Measurements from ENCODE around the gene SLC41A2. TPM values are rescaled to one million over a fixed set of nuclear protein-coding genes. Genes with fewer than 3 reads are reported as not detected.
A peak's percentile ranks its signal among the peaks of the same experiment; 100 is the strongest.

SLC41A2 gene
- total and polyA plus RNA-seq, 4 donors: 7.7 to 235 (median 25.2) TPM

GRCh38 chr12:104956870-104957718, 996 bp downstream of the SLC41A2 start:
- H3K27ac ChIP-seq (ENCODE audit: low read depth in 1 of 2, low read length in 2 of 2): peak overlapping the region; percentile 92 to 98
- H3K4me3 ChIP-seq (ENCODE audit: low read depth in 1 of 3, low read length in 3 of 3): peak overlapping the region; percentile 75 to 99 (median 89)
- DNase-seq (ENCODE audit: low spot score): no peak
- H3K9me3 ChIP-seq (ENCODE audit: control insufficient read depth in 4 of 4, low read length in 3 of 4): no peaks in the 10 kb centered on the region
- H3K4me1 ChIP-seq (ENCODE audit: control insufficient read depth in 4 of 4, insufficient read depth in 4 of 4, low read length in 3 of 4): peaks cover 7 to 66% (median 42%) of the 10 kb centered on the region in 4 donors
- WGBS: 27% methylated on average over 13 of the region's 13 CpGs
- peak; percentile 19 for TF ChIP-seq YY1 (IDR thresholded peaks at IDR 0.05)
- TF ChIP-seq GABPA (IDR thresholded peaks at IDR 0.05 in 1 of 2, conservative IDR thresholded peaks at IDR 0.05 in 1 of 2): no peak
- no peaks in the 10 kb centered on the region for H3K36me3 ChIP-seq (ENCODE audit: control insufficient read depth in 4 of 4, insufficient read depth in 3 of 4, low read depth in 1 of 4, low read length in 3 of 4)
- no peaks in the 10 kb centered on the region for H3K27me3 ChIP-seq (ENCODE audit: control insufficient read depth in 4 of 4, insufficient read depth in 4 of 4, low read length in 3 of 4)
- peak overlapping the region; percentile 56 to 69 for H3K9ac ChIP-seq (ENCODE audit: low read depth in 1 of 2, low read length in 2 of 2)

- no peaks in the 10 kb centered on the region for H3K27me3 ChIP-seq (ENCODE audit: control insufficient read depth in 4 of 4, insufficient read depth in 4 of 4, low read length in 3 of 4)
- H3K27ac ChIP-seq (ENCODE audit: low read depth in 1 of 2, low read length in 2 of 2): no peak overlapping the region
- TF ChIP-seq SP1 (IDR thresholded peaks at IDR 0.05): no peak
- no peak for TF ChIP-seq HNF4G (IDR thresholded peaks at IDR 0.05)
- TF ChIP-seq ZBTB33 (IDR thresholded peaks at IDR 0.05): no peak
- TF ChIP-seq TAF1 (conservative IDR thresholded peaks at IDR 0.05): no peak
- no peak for TF ChIP-seq EGR1 (IDR thresholded peaks at IDR 0.05; ENCODE audit: low read depth in 2 of 2)
- TF ChIP-seq ATF3 (IDR thresholded peaks at IDR 0.05): no peak
- TF ChIP-seq JUND (IDR thresholded peaks at IDR 0.05): no peak
- TF ChIP-seq GABPA (IDR thresholded peaks at IDR 0.05 in 1 of 2, conservative IDR thresholded peaks at IDR 0.05 in 1 of 2): no peak
- no peak for TF ChIP-seq FOXA1 (IDR thresholded peaks at IDR 0.05)
- no peak overlapping the region for H3K4me3 ChIP-seq (ENCODE audit: low read depth in 1 of 3, low read length in 3 of 3)
- WGBS: 89% methylated on average over 2 of the region's 2 CpGs
- no peaks in the 10 kb centered on the region for H3K36me3 ChIP-seq (ENCODE audit: control insufficient read depth in 4 of 4, insufficient read depth in 3 of 4, low read depth in 1 of 4, low read length in 3 of 4)
- no peak for DNase-seq (ENCODE audit: low spot score)
- peaks cover 7 to 73% (median 44%) of the 10 kb centered on the region in 4 donors for H3K4me1 ChIP-seq (ENCODE audit: control insufficient read depth in 4 of 4, insufficient read depth in 4 of 4, low read length in 3 of 4)
- H3K9me3 ChIP-seq (ENCODE audit: control insufficient read depth in 4 of 4, low read length in 3 of 4): no peaks in the 10 kb centered on the region
- no peak overlapping the region for H3K9ac ChIP-seq (ENCODE audit: low read depth in 1 of 2, low read length in 2 of 2)
Observed at GRCh38 chr12:104955703-104956102, 2.4 kb downstream of the SLC41A2 start.

- H3K9ac ChIP-seq (ENCODE audit: low read depth in 1 of 2, low read length in 2 of 2): peak overlapping the region in 1 of 2 donors; percentile 16
- 55% methylated on average over 2 of the region's 2 CpGs for WGBS
- no peaks in the 10 kb centered on the region for H3K27me3 ChIP-seq (ENCODE audit: control insufficient read depth in 4 of 4, insufficient read depth in 4 of 4, low read length in 3 of 4)
- H3K4me3 ChIP-seq (ENCODE audit: low read depth in 1 of 3, low read length in 3 of 3): no peak overlapping the region
- DNase-seq (ENCODE audit: low spot score): no peak
- H3K27ac ChIP-seq (ENCODE audit: low read depth in 1 of 2, low read length in 2 of 2): peak overlapping the region; percentile 9 to 48
- no peak for TF ChIP-seq HNF4G (IDR thresholded peaks at IDR 0.05)
- TF ChIP-seq RXRA (IDR thresholded peaks at IDR 0.05): no peak
- no peak for TF ChIP-seq REST (IDR thresholded peaks at IDR 0.05)
- TF ChIP-seq FOXA2 (IDR thresholded peaks at IDR 0.05): no peak
- TF ChIP-seq ATF3 (IDR thresholded peaks at IDR 0.05): no peak
- TF ChIP-seq EGR1 (IDR thresholded peaks at IDR 0.05; ENCODE audit: low read depth in 2 of 2): no peak
- no peak for TF ChIP-seq FOXA1 (IDR thresholded peaks at IDR 0.05)
- TF ChIP-seq HNF4A (conservative IDR thresholded peaks at IDR 0.05): peak; percentile 16 to 45
- H3K4me1 ChIP-seq (ENCODE audit: control insufficient read depth in 4 of 4, insufficient read depth in 4 of 4, low read length in 3 of 4): peaks cover 11 to 58% (median 36%) of the 10 kb centered on the region in 4 donors
- no peaks in the 10 kb centered on the region for H3K36me3 ChIP-seq (ENCODE audit: control insufficient read depth in 4 of 4, insufficient read depth in 3 of 4, low read depth in 1 of 4, low read length in 3 of 4)
- H3K9me3 ChIP-seq (ENCODE audit: control insufficient read depth in 4 of 4, low read length in 3 of 4): no peaks in the 10 kb centered on the region
Observed at GRCh38 chr12:104953323-104953722, 4.8 kb downstream of the SLC41A2 start.
